Left lung (tissue), 10 donors: Measurements from ENCODE around the gene GPN1. TPM values are rescaled to one million over a fixed set of nuclear protein-coding genes. Genes with fewer than 3 reads are reported as not detected.
A peak's percentile ranks its signal among the peaks of the same experiment; 100 is the strongest.

Experiments
- ATAC-seq: fragments of 200-7000 bp; cut with Tn5 transposase; one replicate; pipeline ENCODE4 v1.9.1; 2020; ENCODE audit warnings: moderate library complexity
- DNase-seq, 4 donors: peaks; one replicate each; pipeline ENCODE4 v3.0.0-alpha.2; 2013 to 2020
- H3K27ac ChIP-seq, 2 donors: fragments of 200-600 bp; sonication (generic) in 1 of 2; one replicate each; pipeline versions ENCODE4 v1.5.0 to v1.8.0; 2020 to 2021
- H3K27me3 ChIP-seq, 2 donors: fragments of 200-600 bp; sonication (generic) in 1 of 2; one replicate each; pipeline versions ENCODE4 v1.5.0 to v1.8.0; 2020 to 2021
- H3K36me3 ChIP-seq, 2 donors: fragments of 200-600 bp; sonication (generic) in 1 of 2; one replicate each; pipeline versions ENCODE4 v1.5.0 to v1.8.0; 2020 to 2021
- H3K4me1 ChIP-seq, 2 donors: fragments of 200-600 bp; one replicate each; pipeline ENCODE4 v1.8.0; 2021
- H3K4me3 ChIP-seq, 2 donors: fragments of 200-600 bp; sonication (generic) in 1 of 2; one replicate each; pipeline versions ENCODE4 v1.5.0 to v1.8.0; 2020 to 2021; ENCODE audit warnings: mild to moderate bottlenecking in 1 of 2
- H3K9me3 ChIP-seq, 2 donors: fragments of 200-600 bp; sonication (generic) in 1 of 2; one replicate each; pipeline versions ENCODE4 v1.5.0 to v1.8.0; 2020 to 2021
- CTCF ChIP-seq, 2 donors: fragments of 200-600 bp; sonication (generic) in 1 of 2; IDR thresholded peaks; one replicate each; pipeline versions ENCODE4 v1.5.0 to v1.8.0; 2021; ENCODE audit warnings: antibody characterized with exemption in 2 of 2
- intact Hi-C, 2 donors: fragments of 100-400 bp; cut with DNase I; formaldehyde crosslinking; loops; one replicate each; pipeline versions ENCODE4 v1.11.2 to v1.14.2; 2022
- polyA plus RNA-seq, 6 donors: library from polyadenylated mRNA; unstranded; fragments of 120-200 nt; gene quantifications; one replicate each; pipeline ENCODE4 v1.2.1, GENCODE V29; 2013; ENCODE audit not compliant: insufficient read length in 6 of 6
- total RNA-seq, 2 donors: library from RNA; stranded (reverse); fragmentation: NEBNext Ultra II Directional; extraction: Animal tissue kit (Norgen Biotek cat#: 25700); gene quantifications; one replicate each; pipeline ENCODE4 v1.2.1, GENCODE V29; 2021
- donor health status: DM: no; HTN: yes; CAD: no.
- donor health status: DM: no; HTN: no; CAD: no.

Gene GPN1
- total and polyA plus RNA-seq, 8 donors: 24.2 to 61.7 (median 53.5) TPM

GRCh38 chr2:27651056-27651455 is 22.2 kb downstream of the GPN1 start:
- TF ChIP-seq CTCF (IDR thresholded peaks at IDR 0.05): no peak
- H3K27ac ChIP-seq: no peak overlapping the region
- intact Hi-C loops: no loop called here
- no peaks in the 10 kb centered on the region for H3K27me3 ChIP-seq
- H3K4me3 ChIP-seq: no peak overlapping the region
- ATAC-seq (no peak), DNase-seq (no peak)
- peaks cover 11 to 95% of the 10 kb centered on the region in 2 donors for H3K36me3 ChIP-seq
- no peaks in the 10 kb centered on the region for H3K4me1 ChIP-seq
- H3K9me3 ChIP-seq: no peaks in the 10 kb centered on the region

- no peaks in the 10 kb centered on the region for H3K9me3 ChIP-seq
- no peak overlapping the region for H3K27ac ChIP-seq
- H3K27me3 ChIP-seq: no peaks in the 10 kb centered on the region
- ATAC-seq (no peak), DNase-seq (no peak)
- H3K36me3 ChIP-seq: peaks cover 11 to 99% of the 10 kb centered on the region in 2 donors
- H3K4me1 ChIP-seq: no peaks in the 10 kb centered on the region
- H3K4me3 ChIP-seq: no peak overlapping the region
- no peak for TF ChIP-seq CTCF (IDR thresholded peaks at IDR 0.05)
- intact Hi-C loops: no loop called here
These were observed 23.5 kb downstream of the GPN1 start for GRCh38 chr2:27652341-27652740.

GRCh38 chr2:27652790-27653189 is 23.9 kb downstream of the GPN1 start:
- Histone ChIP-seq H3K4me3 (no peak overlapping the region), H3K4me1 (no peaks in the 10 kb centered on the region), H3K36me3 (peaks cover 11 to 99% of the 10 kb centered on the region in 2 donors), H3K27me3 (no peaks in the 10 kb centered on the region), H3K27ac (no peak overlapping the region), H3K9me3 (no peaks in the 10 kb centered on the region)
- ATAC-seq: no peak
- intact Hi-C loops: no loop called here
- no peak for DNase-seq
- no peak for TF ChIP-seq CTCF (IDR thresholded peaks at IDR 0.05)

- H3K4me3 ChIP-seq: no peak overlapping the region
- H3K9me3 ChIP-seq: no peaks in the 10 kb centered on the region
- no peak overlapping the region for H3K27ac ChIP-seq
- DNase-seq: no peak
- H3K4me1 ChIP-seq: no peaks in the 10 kb centered on the region
- no peak for TF ChIP-seq CTCF (IDR thresholded peaks at IDR 0.05)
- H3K27me3 ChIP-seq: no peaks in the 10 kb centered on the region
- no peak for ATAC-seq
- H3K36me3 ChIP-seq: peaks cover 11 to 95% of the 10 kb centered on the region in 2 donors
- intact Hi-C loops: no loop called here
These were observed 24.5 kb downstream of the GPN1 start for GRCh38 chr2:27653397-27653796.

- H3K4me1 ChIP-seq: peaks cover 0 to 6% of the 10 kb centered on the region in 2 donors
- TF ChIP-seq CTCF (IDR thresholded peaks at IDR 0.05): no peak
- ATAC-seq: peak; percentile 51
- H3K27me3 ChIP-seq: no peaks in the 10 kb centered on the region
- intact Hi-C loops: no loop called here
- no peak for DNase-seq
- no peaks in the 10 kb centered on the region for H3K9me3 ChIP-seq
- H3K36me3 ChIP-seq: peaks cover 11 to 91% of the 10 kb centered on the region in 2 donors
- H3K4me3 ChIP-seq: no peak overlapping the region
- H3K27ac ChIP-seq: no peak overlapping the region
These were observed 26.5 kb downstream of the GPN1 start for GRCh38 chr2:27655155-27655951.
